Pancreas (tissue), 10 donors: Measurements from ENCODE around the gene TRABD. TPM values are rescaled to one million over a fixed set of nuclear protein-coding genes. Genes with fewer than 3 reads are reported as not detected.

Source experiments
- ATAC-seq, 4 donors: fragments of 200-7000 bp; cut with Tn5 transposase; one replicate each; pipeline versions ENCODE4 v1.8.0 to v1.9.1; 2020; ENCODE audit warnings: mild to moderate bottlenecking in 4 of 4, moderate library complexity in 4 of 4
- DNase-seq, 6 donors: peaks; one replicate each; pipeline ENCODE4 v3.0.0-alpha.2; 2020
- FAIRE-seq: peaks from 2 replicates; lab custom pipeline; 2012; peaks lifted over from hg19 to GRCh38; lab: Jason Lieb, UNC
- H3K27ac ChIP-seq, 4 donors: fragments of 200-600 bp; sonication (generic); 1 replicate in 3 of 4; 2 replicates in 1 of 4; pipeline versions ENCODE4 v1.5.0 to v1.8.0; 2020
- H3K27me3 ChIP-seq, 4 donors: fragments of 200-600 bp; one replicate each; pipeline ENCODE4 v1.8.0; 2021
- H3K36me3 ChIP-seq, 3 donors: fragments of 200-600 bp; sonication (generic) in 1 of 3; one replicate each; pipeline versions ENCODE4 v1.5.0 to v1.8.0; 2020 to 2021
- H3K4me1 ChIP-seq, 3 donors: fragments of 200-600 bp; one replicate each; pipeline ENCODE4 v1.8.0; 2021
- H3K4me3 ChIP-seq, 4 donors: fragments of 200-600 bp; sonication (generic) in 2 of 4; one replicate each; pipeline versions ENCODE4 v1.5.0 to v1.8.0; 2020 to 2021
- H3K9me3 ChIP-seq, 4 donors: fragments of 200-600 bp; one replicate each; pipeline ENCODE4 v1.8.0; 2021
- CTCF ChIP-seq, 4 donors: fragments of 200-600 bp; sonication (generic) in 3 of 4; IDR thresholded peaks; one replicate each; pipeline versions ENCODE4 v1.5.0 to v1.8.0; 2021; ENCODE audit warnings: antibody characterized with exemption in 4 of 4
- WGBS, 2 donors: extraction: QIAGEN DNeasy Blood & Tissue Kit; methylation state at CpG; one replicate each; pipeline ENCODE4 v1.1.7; 2013; 5-methylcytosine and 5-hydroxymethylcytosine counted together
- intact Hi-C, 3 donors: fragments of 100-400 bp; cut with DNase I; formaldehyde crosslinking; loops; one replicate each; pipeline versions ENCODE4 v1.11.1 to v1.14.2; 2022
- polyA plus RNA-seq, 2 donors: library from polyadenylated mRNA; stranded (reverse); fragments of 200-250 nt; gene quantifications; one replicate each; pipeline ENCODE4 v1.2.3, GENCODE V29; 2013
- total RNA-seq, 6 donors: library from RNA; stranded (reverse); fragmentation: NEBNext Ultra II Directional in 4 of 6; extraction: Animal tissue kit (Norgen Biotek cat#: 25700) in 4 of 6; gene quantifications; one replicate each; pipeline versions ENCODE4 v1.2.1 to v1.2.4, GENCODE V29; 2021 to 2023
- donor health status: healthy with polysubstance abuse.
- donor health status: DM: no; HTN: no; CAD: no; lungs with moderate emphysema.
- donor health status: DM: no; HTN: no; CAD: no.
- donor health status: control.
- donor health status: control.
- donor health status: Bipolar disorder and iron deficiency.
- donor health status: DM: yes; HTN: yes; CAD: no.
- donor health status: DM: no; HTN: no; CAD: no.
- donor health status: DM: no; HTN: no; CAD: no.
- donor health status: DM: yes; HTN: yes; CAD: no.

The TRABD gene
- total and polyA plus RNA-seq, 8 donors: 25.9 to 107 (median 51.7) TPM

DNA sequence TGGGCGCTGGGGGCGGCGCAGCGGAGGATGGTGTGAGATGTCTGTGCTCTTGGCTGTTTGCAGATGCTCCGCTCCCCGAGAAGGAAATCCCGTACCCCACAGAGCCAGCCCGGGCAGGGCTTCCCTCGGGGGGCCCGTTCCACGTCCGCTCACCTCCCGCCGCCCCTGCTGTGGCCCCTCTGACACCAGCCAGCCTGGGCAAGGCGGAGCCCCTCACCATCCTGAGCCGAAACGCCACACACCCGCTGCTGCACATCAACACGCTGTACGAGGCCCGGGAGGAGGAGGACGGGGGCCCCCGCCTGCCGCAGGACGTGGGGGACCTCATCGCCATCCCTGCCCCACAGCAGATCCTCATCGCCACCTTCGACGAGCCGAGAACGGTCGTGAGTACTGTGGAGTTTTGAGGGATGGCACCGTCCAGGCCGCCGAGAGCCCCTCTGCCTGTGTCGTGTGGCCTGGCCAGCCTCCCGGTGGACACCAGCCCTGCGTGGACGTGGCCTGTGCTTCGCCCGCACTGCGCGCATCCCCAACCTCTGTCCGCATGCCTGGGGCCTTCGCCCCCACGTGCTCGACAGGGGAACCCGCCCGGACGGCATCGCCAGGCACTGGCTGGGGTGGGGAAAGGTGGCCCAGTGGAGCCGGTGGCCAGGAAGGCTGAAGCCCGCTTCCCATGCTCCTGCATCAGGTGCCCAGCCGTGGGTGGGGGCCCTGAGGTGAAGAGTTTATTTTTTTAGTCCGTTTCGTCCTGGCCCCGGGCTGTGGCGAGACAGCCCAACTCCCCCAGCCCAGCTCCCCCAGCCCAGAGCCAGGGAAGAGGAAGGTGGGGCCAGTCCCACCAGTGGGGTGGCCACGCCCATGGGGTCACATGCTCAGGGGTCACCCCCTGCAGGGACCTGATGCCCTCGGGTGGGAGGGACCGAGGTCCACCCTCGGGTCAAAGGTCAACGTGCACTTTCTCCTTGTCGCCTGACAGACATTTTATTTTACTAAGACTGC is 6.5 kb upstream of the TRABD start:
- ATAC-seq (no peak), DNase-seq (peak in 5 of 6 donors; percentile 13 to 77 (median 31)), FAIRE-seq (no peak)
- Histone ChIP-seq H3K36me3 (no peaks in the 10 kb centered on the region), H3K4me3 (no peak overlapping the region), H3K4me1 (peaks cover 16 to 17% (median 17%) of the 10 kb centered on the region in 3 donors), H3K27ac (no peak overlapping the region), H3K9me3 (no peaks in the 10 kb centered on the region), H3K27me3 (no peaks in the 10 kb centered on the region)
- TF ChIP-seq CTCF (IDR thresholded peaks at IDR 0.05): no peak
- intact Hi-C loops: no loop called here
- 82 to 90% methylated on average over 50 to 64 of the region's 64 CpGs for WGBS, 2 donors

DNA sequence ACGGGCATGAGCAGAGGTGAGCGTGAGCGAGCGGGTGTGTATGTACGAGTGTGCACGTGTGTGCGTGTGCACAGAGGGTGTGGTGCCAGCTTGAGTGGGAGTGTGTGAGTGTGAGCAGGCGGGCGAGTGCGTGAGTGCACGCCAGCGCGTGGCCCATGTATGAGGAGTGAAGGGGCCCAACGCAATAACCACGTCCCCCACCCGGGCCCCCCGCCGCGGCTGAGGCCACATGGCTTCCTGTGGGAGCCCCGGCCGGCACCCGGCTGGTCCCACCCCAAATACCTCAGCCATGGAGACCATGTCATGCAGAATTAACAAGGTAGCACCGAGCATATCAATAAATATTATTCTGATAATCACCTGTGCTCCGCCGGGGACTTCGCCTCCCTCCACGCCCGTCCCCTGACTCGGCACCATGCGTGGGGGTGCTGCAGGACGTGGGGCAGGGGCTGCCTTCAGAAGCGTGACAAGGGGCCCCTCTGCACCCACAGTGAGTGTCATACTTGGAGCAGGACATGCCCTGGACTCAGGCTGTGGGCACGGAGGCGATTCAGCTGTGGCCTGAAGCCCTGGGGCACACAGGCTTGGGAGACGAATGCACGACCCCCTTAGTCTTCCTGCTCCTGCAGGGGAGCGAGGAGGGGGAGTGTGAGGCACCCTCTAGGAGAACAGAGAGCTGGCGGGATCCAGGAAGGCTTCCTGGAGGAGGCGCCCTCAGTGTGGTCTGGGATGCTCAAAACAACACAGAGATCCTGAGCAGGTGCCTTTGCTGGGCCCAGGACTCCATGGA is 5.6 kb upstream of the TRABD start:
- no peaks in the 10 kb centered on the region for H3K27me3 ChIP-seq
- 78 to 89% methylated on average over 39 of the region's 39 CpGs for WGBS, 2 donors
- FAIRE-seq: no peak
- ATAC-seq: no peak
- DNase-seq: peak in 2 of 6 donors; percentile 14 to 45
- H3K36me3 ChIP-seq: no peaks in the 10 kb centered on the region
- TF ChIP-seq CTCF (IDR thresholded peaks at IDR 0.05): no peak
- H3K4me1 ChIP-seq: peaks cover 16 to 18% (median 17%) of the 10 kb centered on the region in 3 donors
- H3K27ac ChIP-seq: no peak overlapping the region
- H3K9me3 ChIP-seq: no peaks in the 10 kb centered on the region
- intact Hi-C loops: no loop called here
- H3K4me3 ChIP-seq: no peak overlapping the region

DNA sequence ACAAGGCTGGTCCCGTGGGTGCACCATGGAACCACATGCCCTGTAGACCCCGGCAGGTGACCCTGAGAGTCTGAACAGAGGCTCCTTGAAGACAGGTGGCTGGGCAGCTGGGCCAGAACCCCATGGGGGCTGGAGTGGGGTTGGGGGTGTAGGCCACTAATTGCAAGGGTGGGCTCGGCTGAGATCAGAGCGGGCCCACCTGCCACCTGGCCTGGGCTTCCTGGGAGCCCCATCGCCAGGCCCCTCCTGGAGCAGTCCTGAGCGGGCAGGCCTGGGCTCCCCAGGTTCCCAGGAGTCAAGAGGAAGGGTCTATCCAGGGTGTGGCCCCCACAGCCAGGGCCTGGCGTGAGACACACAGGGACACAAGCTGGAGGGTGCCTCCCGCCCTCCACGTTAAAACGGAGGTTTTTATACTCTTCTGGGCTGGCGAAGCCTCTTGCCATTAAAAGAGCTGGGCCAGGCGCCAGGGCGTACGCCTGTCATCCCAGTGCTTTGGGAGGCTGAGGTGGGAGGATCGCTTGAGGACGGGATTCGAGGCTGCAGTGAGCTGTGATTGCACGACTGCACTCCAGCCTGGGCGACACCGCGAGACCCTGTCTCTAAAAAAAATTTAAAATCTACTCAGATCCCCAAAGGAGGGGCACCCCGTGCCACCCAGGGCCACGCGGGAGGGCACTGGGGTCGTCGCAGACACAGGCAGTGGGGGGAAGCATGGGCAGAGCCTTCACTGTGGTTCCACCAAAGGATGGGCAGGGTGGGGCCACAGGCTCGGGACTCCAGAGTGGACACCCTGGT is 4.8 kb upstream of the TRABD start:
- Histone ChIP-seq H3K4me1 (peaks cover 16 to 18% (median 17%) of the 10 kb centered on the region in 3 donors), H3K4me3 (no peak overlapping the region), H3K27me3 (no peaks in the 10 kb centered on the region), H3K27ac (no peak overlapping the region), H3K36me3 (no peaks in the 10 kb centered on the region), H3K9me3 (no peaks in the 10 kb centered on the region)
- intact Hi-C loops: no loop called here
- WGBS, 2 donors: 93% methylated on average over 27 of the region's 27 CpGs
- ATAC-seq: no peak
- TF ChIP-seq CTCF (IDR thresholded peaks at IDR 0.05): no peak
- no peak for FAIRE-seq
- peak in 2 of 6 donors; percentile 50 to 70 for DNase-seq

DNA sequence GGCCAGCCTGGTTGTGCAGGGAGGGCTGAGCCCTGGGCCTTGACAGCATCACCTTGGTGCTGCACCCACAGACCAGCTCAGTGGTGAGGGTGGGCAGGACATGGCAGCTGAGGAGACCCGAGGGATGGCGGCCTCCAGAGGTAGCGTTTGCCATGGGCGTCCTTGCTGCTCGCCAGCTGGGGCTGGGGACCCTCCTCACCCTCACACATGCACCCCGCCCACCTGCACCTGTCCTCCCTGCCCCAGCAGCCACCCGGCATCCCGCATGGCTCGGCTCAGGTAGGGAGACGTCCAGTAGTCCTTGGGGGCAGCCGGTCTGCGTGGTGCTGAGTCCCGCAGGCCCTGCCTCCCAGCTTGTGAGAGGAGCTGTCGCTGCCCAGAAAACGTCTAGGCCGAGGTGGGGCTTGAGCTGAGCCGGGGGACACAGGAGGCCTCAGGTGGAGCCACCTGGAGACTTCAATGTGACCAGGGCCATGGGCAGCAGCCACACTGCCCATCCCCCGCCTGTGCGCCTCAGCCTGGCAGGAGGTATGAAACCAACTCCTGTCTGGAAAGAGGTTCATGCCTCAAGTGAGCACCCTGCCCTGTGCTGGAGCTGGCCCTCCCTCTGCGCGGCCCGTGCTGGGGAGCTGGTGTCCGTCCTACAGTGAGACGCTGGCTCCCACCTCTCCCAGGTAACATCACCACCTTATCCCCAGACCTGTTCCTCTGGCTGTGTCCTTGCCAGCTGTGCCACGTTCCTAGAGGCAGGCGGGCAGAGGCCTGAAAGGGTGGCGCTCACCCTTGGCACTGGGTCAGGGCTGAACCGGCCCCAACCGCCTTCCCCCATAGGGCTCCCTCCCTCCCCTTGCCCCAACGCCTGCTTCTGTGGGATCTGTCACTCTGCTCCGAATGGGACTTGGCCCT is 3.3 kb upstream of the TRABD start:
- Histone ChIP-seq H3K27me3 (no peaks in the 10 kb centered on the region), H3K36me3 (no peaks in the 10 kb centered on the region), H3K27ac (peak overlapping the region; percentile 43 to 68 (median 61)), H3K4me3 (no peak overlapping the region), H3K9me3 (no peaks in the 10 kb centered on the region), H3K4me1 (peaks cover 16 to 24% (median 20%) of the 10 kb centered on the region in 3 donors)
- intact Hi-C loops: no loop called here
- WGBS, 2 donors: 58% methylated on average over 31 of the region's 31 CpGs
- FAIRE-seq: no peak
- peak; percentile 57 to 77 (median 64) for ATAC-seq
- no peak for TF ChIP-seq CTCF (IDR thresholded peaks at IDR 0.05)
- peak; percentile 77 to 94 (median 88) for DNase-seq
